ENCODE measurements around the gene MOCOS. TPM values are rescaled to one million over a fixed set of nuclear protein-coding genes. Genes with fewer than 3 reads are reported as not detected.

The MOCOS gene
- total RNA-seq, 3 donors from 2014 or later: 5.2 to 9.7 (median 9.1) TPM

DNA sequence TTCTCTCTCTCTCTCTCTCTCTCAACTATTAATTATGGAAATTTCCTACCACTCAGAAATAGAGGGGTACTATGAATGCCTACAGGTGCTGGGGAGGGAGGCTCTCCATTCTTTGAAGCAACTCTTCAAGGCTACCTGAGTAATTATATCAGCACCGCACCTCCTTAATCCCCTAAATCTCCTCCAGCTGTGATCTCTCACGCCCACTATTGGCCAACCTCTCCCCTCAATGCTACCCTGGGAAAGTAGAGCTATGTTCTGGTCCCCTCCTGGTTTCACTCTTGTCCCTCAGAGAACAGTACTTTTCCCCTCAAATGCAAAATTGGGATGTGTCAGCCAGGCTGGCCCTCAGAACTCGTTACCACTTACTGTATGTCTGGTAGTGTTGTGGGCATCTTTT lies 1.6 kb downstream of the MOCOS start:
- Histone ChIP-seq H3K27ac (no peak overlapping the region), H3K4me1 (no peaks in the 10 kb centered on the region), H3K27me3 (no peaks in the 10 kb centered on the region), H3K36me3 (no peaks in the 10 kb centered on the region), H3K4me3 (no peak overlapping the region), H3K9me3 (no peaks in the 10 kb centered on the region)
- no peak for DNase-seq (ENCODE audit: low spot score in 2 of 2)
- intact Hi-C loops (cut with DNase I; ENCODE audit: low total_unique reads): no loop called here
- no peak for TF ChIP-seq POLR2A (IDR thresholded peaks at IDR 0.05)

DNA sequence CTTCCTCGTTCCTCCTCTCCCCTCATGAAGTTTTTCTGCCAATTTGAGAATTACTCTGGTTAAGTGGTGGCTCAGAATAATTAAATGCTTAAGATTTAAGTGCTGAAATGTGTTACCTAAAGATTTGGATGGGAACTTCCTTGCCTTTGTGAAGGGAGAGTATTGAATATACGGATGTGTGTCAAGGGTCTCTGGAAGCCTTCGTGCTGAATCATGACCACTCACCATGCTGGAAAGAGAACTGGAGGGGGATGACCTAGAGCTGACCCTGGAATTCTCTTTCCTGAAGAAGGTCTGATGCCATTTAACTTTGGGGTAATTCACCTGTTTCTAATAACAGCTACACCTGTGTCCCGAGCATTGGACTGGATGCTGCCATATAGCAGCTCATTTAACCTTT lies 2.2 kb downstream of the MOCOS start:
- intact Hi-C loops (cut with DNase I; ENCODE audit: low total_unique reads): no loop called here
- DNase-seq (ENCODE audit: low spot score in 2 of 2): no peak
- TF ChIP-seq, protein P1, sequence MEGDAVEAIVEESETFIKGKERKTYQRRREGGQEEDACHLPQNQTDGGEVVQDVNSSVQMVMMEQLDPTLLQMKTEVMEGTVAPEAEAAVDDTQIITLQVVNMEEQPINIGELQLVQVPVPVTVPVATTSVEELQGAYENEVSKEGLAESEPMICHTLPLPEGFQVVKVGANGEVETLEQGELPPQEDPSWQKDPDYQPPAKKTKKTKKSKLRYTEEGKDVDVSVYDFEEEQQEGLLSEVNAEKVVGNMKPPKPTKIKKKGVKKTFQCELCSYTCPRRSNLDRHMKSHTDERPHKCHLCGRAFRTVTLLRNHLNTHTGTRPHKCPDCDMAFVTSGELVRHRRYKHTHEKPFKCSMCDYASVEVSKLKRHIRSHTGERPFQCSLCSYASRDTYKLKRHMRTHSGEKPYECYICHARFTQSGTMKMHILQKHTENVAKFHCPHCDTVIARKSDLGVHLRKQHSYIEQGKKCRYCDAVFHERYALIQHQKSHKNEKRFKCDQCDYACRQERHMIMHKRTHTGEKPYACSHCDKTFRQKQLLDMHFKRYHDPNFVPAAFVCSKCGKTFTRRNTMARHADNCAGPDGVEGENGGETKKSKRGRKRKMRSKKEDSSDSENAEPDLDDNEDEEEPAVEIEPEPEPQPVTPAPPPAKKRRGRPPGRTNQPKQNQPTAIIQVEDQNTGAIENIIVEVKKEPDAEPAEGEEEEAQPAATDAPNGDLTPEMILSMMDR (IDR thresholded peaks at IDR 0.05): no peak
- TF ChIP-seq POLR2AphosphoS5 (IDR thresholded peaks at IDR 0.05): no peak
- TF ChIP-seq POLR2A (IDR thresholded peaks at IDR 0.05): no peak

DNA sequence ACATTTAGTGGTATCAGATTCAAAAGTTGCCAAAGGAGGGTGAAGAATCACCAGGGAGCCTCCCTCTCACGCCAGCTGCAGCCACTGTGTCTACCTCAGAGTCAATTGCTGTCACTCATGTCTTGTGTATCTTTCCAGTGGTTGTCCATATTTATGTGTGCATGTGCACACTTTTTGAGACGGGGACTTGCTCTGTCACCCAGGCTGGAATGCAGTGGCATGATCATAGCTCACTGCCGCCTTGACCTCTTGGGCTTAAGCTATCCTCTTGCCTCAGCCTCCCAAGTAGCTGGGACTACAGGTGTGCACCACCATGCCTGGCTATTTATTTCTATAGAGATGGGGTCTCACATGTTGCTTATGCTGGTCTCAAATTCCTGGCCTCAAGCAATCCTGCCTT lies 4.0 kb downstream of the MOCOS start:
- no peak overlapping the region for H3K27ac ChIP-seq
- no peak for TF ChIP-seq POLR2AphosphoS5 (IDR thresholded peaks at IDR 0.05)
- no peak for TF ChIP-seq POLR2A (IDR thresholded peaks at IDR 0.05)
- TF ChIP-seq, protein P1 (IDR thresholded peaks at IDR 0.05): no peak
- intact Hi-C loops (cut with DNase I; ENCODE audit: low total_unique reads): no loop called here
- H3K27me3 ChIP-seq: no peaks in the 10 kb centered on the region
- no peaks in the 10 kb centered on the region for H3K9me3 ChIP-seq
- H3K36me3 ChIP-seq: no peaks in the 10 kb centered on the region
- DNase-seq (ENCODE audit: low spot score in 2 of 2): no peak
- no peaks in the 10 kb centered on the region for H3K4me1 ChIP-seq
- H3K4me3 ChIP-seq: no peak overlapping the region

More for the DNA sequence above, 2.2 kb downstream of the MOCOS start:
- Histone ChIP-seq H3K36me3 (no peaks in the 10 kb centered on the region), H3K4me3 (no peak overlapping the region), H3K27ac (no peak overlapping the region), H3K9me3 (no peaks in the 10 kb centered on the region), H3K27me3 (no peaks in the 10 kb centered on the region), H3K4me1 (no peaks in the 10 kb centered on the region)

DNA sequence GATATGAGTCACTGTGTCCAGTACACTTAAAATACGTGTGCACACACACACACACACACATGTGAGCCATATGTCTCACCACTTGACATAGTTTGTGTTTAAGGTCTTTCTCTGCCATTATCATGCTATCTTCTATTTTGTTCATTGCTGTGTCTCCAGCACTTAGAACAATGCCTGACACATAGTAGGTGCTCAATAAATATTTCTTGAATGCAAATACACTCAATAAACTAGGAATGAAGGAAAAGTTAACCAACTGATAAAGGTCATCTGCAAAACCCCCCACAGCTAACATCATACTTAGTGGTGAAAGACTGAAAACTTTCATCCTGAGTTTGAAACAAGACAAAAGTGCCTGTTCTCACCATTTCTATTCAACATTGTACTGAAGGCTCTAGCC lies 4.4 kb downstream of the MOCOS start:
- no peak for DNase-seq (ENCODE audit: low spot score in 2 of 2)
- H3K27ac ChIP-seq: no peak overlapping the region
- intact Hi-C loops (cut with DNase I; ENCODE audit: low total_unique reads): no loop called here
- no peaks in the 10 kb centered on the region for H3K9me3 ChIP-seq
- H3K4me3 ChIP-seq: no peak overlapping the region
- H3K4me1 ChIP-seq: no peaks in the 10 kb centered on the region
- TF ChIP-seq, protein P1 (IDR thresholded peaks at IDR 0.05): no peak
- TF ChIP-seq POLR2A (IDR thresholded peaks at IDR 0.05) (no peak), POLR2AphosphoS5 (IDR thresholded peaks at IDR 0.05) (no peak)
- H3K36me3 ChIP-seq: no peaks in the 10 kb centered on the region
- H3K27me3 ChIP-seq: no peaks in the 10 kb centered on the region

DNA sequence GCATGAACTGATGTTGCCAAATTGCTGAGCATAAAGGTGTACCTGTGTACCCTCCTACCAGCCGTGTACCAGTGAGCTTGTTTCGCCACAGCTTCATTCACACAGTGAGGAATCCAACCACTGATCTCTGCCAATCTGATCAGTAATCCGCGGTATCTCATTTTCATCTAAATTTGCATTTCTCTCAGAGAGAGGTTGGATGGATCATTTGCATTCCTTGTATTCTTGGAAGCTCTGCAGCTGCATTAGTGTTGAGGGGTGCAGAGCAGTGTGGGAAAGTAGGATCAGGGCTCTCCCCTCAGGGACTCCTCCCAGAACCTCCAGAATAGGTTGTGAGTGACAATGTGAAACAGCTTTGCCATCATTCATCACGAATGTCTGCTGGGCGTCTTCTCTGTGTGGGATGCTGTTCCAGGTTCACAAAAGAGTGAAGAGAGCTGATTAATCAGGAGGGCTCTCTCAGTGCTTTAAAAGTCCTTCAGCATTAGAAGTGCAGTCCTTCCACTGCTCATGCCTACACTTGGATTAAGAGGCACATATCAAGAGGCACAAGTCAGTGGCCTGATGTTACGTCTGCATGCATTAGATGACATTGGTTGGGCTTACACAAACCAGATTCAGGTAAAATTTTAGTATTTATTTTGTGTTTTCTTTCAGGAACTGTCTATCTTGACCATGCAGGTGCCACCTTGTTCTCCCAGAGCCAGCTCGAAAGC lies 7.5 kb downstream of the MOCOS start:
- intact Hi-C loops (cut with DNase I; ENCODE audit: low total_unique reads): no loop called here
- Histone ChIP-seq H3K4me1 (no peaks in the 10 kb centered on the region), H3K36me3 (no peaks in the 10 kb centered on the region), H3K9me3 (no peaks in the 10 kb centered on the region), H3K4me3 (no peak overlapping the region), H3K27ac (no peak overlapping the region), H3K27me3 (no peaks in the 10 kb centered on the region)
- DNase-seq (ENCODE audit: low spot score in 2 of 2): no peak
- TF ChIP-seq, protein P1 (IDR thresholded peaks at IDR 0.05): no peak
- no peak for TF ChIP-seq POLR2AphosphoS5 (IDR thresholded peaks at IDR 0.05)
- no peak for TF ChIP-seq POLR2A (IDR thresholded peaks at IDR 0.05)
